T-cell (primary cell): ENCODE measurements around the gene PDE7B. TPM values are rescaled to one million over a fixed set of nuclear protein-coding genes. Genes with fewer than 3 reads are reported as not detected.

Experiments used
- ATAC-seq, 4 experiments: fragments of 200-7000 bp in 3 of 4; fragments of 150-1000 bp in 1 of 4; cut with Tn5 transposase; replicated peaks in 1 of 4; 1 replicate in 3 of 4; 2 replicates in 1 of 4; pipeline ENCODE4 v1.10.0; 2021; ENCODE audit warnings: moderate library complexity in 3 of 4, mild to moderate bottlenecking in 2 of 4, moderate number of reproducible peaks in 1 of 4
- CTCF ChIA-PET, 2 donors: fragments of 300-600 bp; sonication (Branson Sonifier 250); formaldehyde crosslinking; loops; one replicate each; lab custom pipeline; 2022; ENCODE audit warnings: antibody characterized with exemption in 2 of 2; lab: Charles Lee
- POLR2A ChIA-PET, 2 donors: fragments of 300-600 bp; sonication (Branson Sonifier 250); formaldehyde crosslinking; loops; one replicate each; lab custom pipeline; 2022; ENCODE audit warnings: antibody characterized with exemption in 2 of 2; lab: Charles Lee
- DNase-seq, 35 experiments: peaks; one replicate each; pipeline versions ENCODE4 v3.0.0 to v3.0.0-alpha.2; 2013 to 2023
- H3K27ac ChIP-seq: one replicate; pipeline ENCODE4 v1.5.1; 2013; ENCODE audit warnings: low read length
- H3K27me3 ChIP-seq, 2 experiments: replicated peaks in 1 of 2; 1 replicate in 1 of 2; 2 replicates in 1 of 2; pipeline versions ENCODE4 v1.6.1 to v1.7.0; 2013; ENCODE audit warnings: low read length in 1 of 2, mixed read lengths in 1 of 2; ENCODE audit not compliant: control insufficient read depth in 2 of 2, insufficient read depth in 2 of 2; ENCODE audit errors: extremely low read depth in 1 of 2
- H3K36me3 ChIP-seq, 2 donors: 1 replicate in 1 of 2; 2 replicates in 1 of 2; pipeline versions ENCODE4 v1.6.1 to v1.7.0; 2013; ENCODE audit warnings: low read length in 1 of 2; ENCODE audit not compliant: control insufficient read depth in 2 of 2, insufficient read depth in 1 of 2; ENCODE audit errors: extremely low read depth in 1 of 2
- H3K4me1 ChIP-seq, 2 experiments: 1 replicate in 1 of 2; 2 replicates in 1 of 2; pipeline versions ENCODE4 v1.6.1 to v1.7.0; 2013; ENCODE audit warnings: low read length in 2 of 2, mixed read lengths in 1 of 2; ENCODE audit not compliant: insufficient read depth in 2 of 2, control insufficient read depth in 1 of 2; ENCODE audit errors: extremely low read depth in 1 of 2
- H3K4me3 ChIP-seq, 2 donors: 1 replicate in 1 of 2; 2 replicates in 1 of 2; pipeline versions ENCODE4 v1.5.1 to v1.7.0; 2013; ENCODE audit warnings: mild to moderate bottlenecking in 2 of 2, low read length in 1 of 2, moderate library complexity in 1 of 2; ENCODE audit not compliant: control insufficient read depth in 1 of 2; ENCODE audit errors: extremely low read depth in 1 of 2
- H3K9me3 ChIP-seq: 2 replicates; pipeline ENCODE4 v1.7.0; 2013
- H3K27ac Mint-ChIP-seq, 2 donors: one replicate each; pipeline ENCODE4 v1.8.0; 2020 to 2021; ENCODE audit warnings: mild to moderate bottlenecking in 2 of 2, mixed read lengths in 2 of 2
- H3K27me3 Mint-ChIP-seq, 2 donors: one replicate each; pipeline ENCODE4 v1.8.0; 2021 to 2022; ENCODE audit warnings: mixed read lengths in 2 of 2
- H3K36me3 Mint-ChIP-seq: one replicate; pipeline ENCODE4 v1.8.0; 2021; ENCODE audit warnings: mixed read lengths
- H3K4me1 Mint-ChIP-seq, 3 donors: one replicate each; pipeline ENCODE4 v1.8.0; 2020 to 2022; ENCODE audit warnings: mixed read lengths in 3 of 3, mild to moderate bottlenecking in 1 of 3
- H3K4me3 Mint-ChIP-seq, 3 donors: one replicate each; pipeline ENCODE4 v1.8.0; 2020 to 2022; ENCODE audit warnings: mild to moderate bottlenecking in 3 of 3, mixed read lengths in 3 of 3, moderate library complexity in 3 of 3
- H3K9me3 Mint-ChIP-seq, 3 donors: one replicate each; pipeline ENCODE4 v1.8.0; 2020 to 2022; ENCODE audit warnings: mixed read lengths in 3 of 3
- WGBS: methylation state at CpG from one replicate; pipeline ENCODE4 v1.1.5; 2013; ENCODE audit warnings: missing lambda C conversion rate; ENCODE audit not compliant: insufficient coverage; 5-methylcytosine and 5-hydroxymethylcytosine counted together
- total RNA-seq, 35 experiments: library from RNA in 6 of 35; stranded (reverse) in 6 of 35; fragments of 120-200 nt in 1 of 35; gene quantifications; one replicate each; pipeline versions ENCODE4 v1.2.1 to v1.2.4 and lab custom pipeline; 2013 to 2026

Gene PDE7B
- total RNA-seq, 5 donors from 2014 or later (not counting 1 experiment from before 2014, with no cell fraction given) = 0.35 to 1.5 (median 0.69) TPM

DNA sequence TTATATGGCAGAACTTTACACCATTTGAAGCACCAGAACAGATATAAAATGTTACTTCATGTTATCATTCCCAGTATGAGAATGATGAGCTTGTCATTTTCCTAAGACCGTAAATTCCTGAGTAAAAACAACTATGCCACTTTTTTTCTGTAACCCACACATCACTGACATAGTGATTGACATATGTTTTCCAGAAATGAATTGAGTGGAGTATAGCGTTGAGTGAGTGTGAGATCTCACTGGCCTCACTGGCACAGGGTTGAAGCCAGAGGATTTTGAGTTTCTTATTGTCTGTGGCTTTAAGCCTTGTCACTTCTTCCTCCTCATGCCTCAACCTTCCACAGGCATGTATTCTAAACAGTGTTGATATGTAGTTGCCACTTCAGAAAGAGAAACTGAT lies 62.3 kb downstream of the PDE7B start:
- Histone ChIP-seq H3K36me3 (no peaks in the 10 kb centered on the region), H3K4me3 (no peak overlapping the region), H3K27me3 (no peaks in the 10 kb centered on the region), H3K9me3 (no peaks in the 10 kb centered on the region), H3K4me1 (peaks cover 3% of the 10 kb centered on the region in 2 experiments), H3K27ac (no peak overlapping the region)
- H3K4me1 Mint-ChIP-seq = peaks cover 0 to 4% (median 2%) of the 10 kb centered on the region in 3 donors
- ChIA-PET POLR2A (no interaction called here), CTCF (interaction anchor here (0.6 to 2.1 kb wide), 5 partner anchors 12 to 682 kb away, joined by 3 to 8 read pairs (median 5); no protein-coding TSS in a partner anchor)
- no peak overlapping the region for H3K27ac Mint-ChIP-seq
- H3K4me3 Mint-ChIP-seq = no peak overlapping the region
- H3K9me3 Mint-ChIP-seq = no peaks in the 10 kb centered on the region
- no CpG with 5 or more reads among the region's 2 CpGs for WGBS
- no peak for DNase-seq
- H3K36me3 Mint-ChIP-seq = no peaks in the 10 kb centered on the region
- H3K27me3 Mint-ChIP-seq = no peaks in the 10 kb centered on the region
- ATAC-seq = no peak

GRCh38 chr6:135919026-135919425 lies 67.5 kb downstream of the PDE7B start:
- ChIA-PET CTCF (interaction anchor here in 1 of 2 donors (0.6 to 3.3 kb wide), 2 partner anchors 9 to 397 kb away, joined by 4 to 8 read pairs; no protein-coding TSS in a partner anchor), POLR2A (interaction anchor here in 1 of 2 donors (0.6 kb wide), 1 partner anchor 1441 kb away, joined by 3 read pairs; no protein-coding TSS in a partner anchor)
- Histone ChIP-seq H3K4me3 (no peak overlapping the region), H3K27ac (no peak overlapping the region), H3K4me1 (no peaks in the 10 kb centered on the region), H3K9me3 (no peaks in the 10 kb centered on the region), H3K36me3 (no peaks in the 10 kb centered on the region), H3K27me3 (no peaks in the 10 kb centered on the region)
- DNase-seq = no peak
- no peak for ATAC-seq
- Mint-ChIP-seq H3K27ac (no peak overlapping the region), H3K27me3 (peaks cover 3 to 7% of the 10 kb centered on the region in 2 donors), H3K36me3 (no peaks in the 10 kb centered on the region), H3K9me3 (no peaks in the 10 kb centered on the region), H3K4me1 (no peaks in the 10 kb centered on the region), H3K4me3 (no peak overlapping the region)
- WGBS = 17% methylated on average over 2 of the region's 4 CpGs

GRCh38 chr6:135920689-135921088 lies 69.2 kb downstream of the PDE7B start:
- no peak for ATAC-seq
- Histone ChIP-seq H3K4me1 (no peaks in the 10 kb centered on the region), H3K9me3 (no peaks in the 10 kb centered on the region), H3K4me3 (no peak overlapping the region), H3K27me3 (no peaks in the 10 kb centered on the region), H3K27ac (no peak overlapping the region), H3K36me3 (no peaks in the 10 kb centered on the region)
- Mint-ChIP-seq H3K27me3 (peaks cover 3 to 7% of the 10 kb centered on the region in 2 donors), H3K4me3 (no peak overlapping the region), H3K4me1 (no peaks in the 10 kb centered on the region), H3K9me3 (no peaks in the 10 kb centered on the region), H3K36me3 (no peaks in the 10 kb centered on the region), H3K27ac (no peak overlapping the region)
- DNase-seq = no peak
- WGBS = 97% methylated on average over 5 of the region's 7 CpGs
- ChIA-PET POLR2A (interaction anchor here in 1 of 2 donors (0.6 kb wide), 1 partner anchor 1486 kb away, joined by 3 read pairs; no protein-coding TSS in a partner anchor), CTCF (interaction anchor here (0.9 to 3.3 kb wide), 3 partner anchors 9 to 11 kb away, joined by 3 to 8 read pairs (median 4); no protein-coding TSS in a partner anchor)

GRCh38 chr6:135921188-135921587 lies 69.7 kb downstream of the PDE7B start:
- Mint-ChIP-seq H3K36me3 (no peaks in the 10 kb centered on the region), H3K4me3 (no peak overlapping the region), H3K4me1 (no peaks in the 10 kb centered on the region), H3K27me3 (peaks cover 3 to 7% of the 10 kb centered on the region in 2 donors), H3K9me3 (no peaks in the 10 kb centered on the region), H3K27ac (no peak overlapping the region)
- Histone ChIP-seq H3K27me3 (no peaks in the 10 kb centered on the region), H3K36me3 (no peaks in the 10 kb centered on the region), H3K4me1 (no peaks in the 10 kb centered on the region), H3K27ac (no peak overlapping the region), H3K4me3 (no peak overlapping the region), H3K9me3 (no peaks in the 10 kb centered on the region)
- WGBS = no CpG with 5 or more reads among the region's 2 CpGs
- POLR2A ChIA-PET = no interaction called here
- CTCF ChIA-PET = interaction anchor here (0.9 to 1.1 kb wide), 3 partner anchors 9 to 12 kb away, joined by 3 to 4 read pairs (median 4); no protein-coding TSS in a partner anchor
- no peak for DNase-seq
- ATAC-seq = no peak

DNA sequence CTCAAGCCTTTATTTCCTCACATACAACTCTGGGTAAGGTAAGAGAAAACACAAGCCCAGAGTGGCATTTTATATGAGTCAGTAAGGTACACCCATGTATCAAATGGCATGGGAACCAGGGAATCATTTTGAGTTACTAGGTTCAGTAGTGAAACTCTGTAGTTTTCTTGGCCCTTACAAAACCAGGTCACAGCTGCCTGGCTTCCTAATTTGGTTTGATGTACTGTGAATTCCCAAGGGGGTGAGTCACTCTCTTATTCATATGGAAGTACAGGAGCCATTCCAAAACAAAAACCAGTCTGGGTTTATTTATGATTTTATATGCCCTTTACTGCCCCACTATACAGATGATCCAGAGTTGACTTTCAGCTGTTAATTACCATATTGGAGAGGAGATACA lies 70.7 kb downstream of the PDE7B start:
- Histone ChIP-seq H3K36me3 (no peaks in the 10 kb centered on the region), H3K27me3 (no peaks in the 10 kb centered on the region), H3K27ac (no peak overlapping the region), H3K4me3 (no peak overlapping the region), H3K4me1 (no peaks in the 10 kb centered on the region), H3K9me3 (no peaks in the 10 kb centered on the region)
- no peak for ATAC-seq
- Mint-ChIP-seq H3K36me3 (no peaks in the 10 kb centered on the region), H3K27me3 (peaks cover 3 to 7% of the 10 kb centered on the region in 2 donors), H3K4me1 (no peaks in the 10 kb centered on the region), H3K9me3 (no peaks in the 10 kb centered on the region), H3K4me3 (no peak overlapping the region), H3K27ac (no peak overlapping the region)
- no peak for DNase-seq
- CTCF ChIA-PET = interaction anchor here in 1 of 2 donors (0.9 kb wide), 1 partner anchor 11 kb away, joined by 4 read pairs; no protein-coding TSS in a partner anchor
- POLR2A ChIA-PET = no interaction called here

GRCh38 chr6:135922746-135923145 lies 71.2 kb downstream of the PDE7B start:
- CTCF ChIA-PET = interaction anchor here in 1 of 2 donors (1.0 kb wide), 1 partner anchor 13 kb away, joined by 7 read pairs; no protein-coding TSS in a partner anchor
- H3K27ac Mint-ChIP-seq = no peak overlapping the region
- no peak overlapping the region for H3K4me3 Mint-ChIP-seq
- no peaks in the 10 kb centered on the region for H3K27me3 ChIP-seq
- H3K27me3 Mint-ChIP-seq = peaks cover 3 to 7% of the 10 kb centered on the region in 2 donors
- no peaks in the 10 kb centered on the region for H3K36me3 ChIP-seq
- ATAC-seq (no peak), DNase-seq (no peak)
- no peaks in the 10 kb centered on the region for H3K9me3 Mint-ChIP-seq
- WGBS = no CpG with 5 or more reads among the region's 3 CpGs
- H3K4me1 ChIP-seq = no peaks in the 10 kb centered on the region
- H3K4me3 ChIP-seq = no peak overlapping the region
- POLR2A ChIA-PET = no interaction called here
- H3K4me1 Mint-ChIP-seq = no peaks in the 10 kb centered on the region
- no peaks in the 10 kb centered on the region for H3K9me3 ChIP-seq
- H3K27ac ChIP-seq = no peak overlapping the region
- H3K36me3 Mint-ChIP-seq = no peaks in the 10 kb centered on the region
